ENCODE measurements around the gene HOGA1.

Gene HOGA1

GRCh38 chr10:97611473-97611872 lies 27.3 kb downstream of the HOGA1 start:
- TF ChIP-seq CTCF (IDR thresholded peaks at IDR 0.05; ENCODE audit: low read depth, low read length) = no peak
- no peak for DNase-seq (ENCODE audit: extremely low read depth, low read depth)

DNA sequence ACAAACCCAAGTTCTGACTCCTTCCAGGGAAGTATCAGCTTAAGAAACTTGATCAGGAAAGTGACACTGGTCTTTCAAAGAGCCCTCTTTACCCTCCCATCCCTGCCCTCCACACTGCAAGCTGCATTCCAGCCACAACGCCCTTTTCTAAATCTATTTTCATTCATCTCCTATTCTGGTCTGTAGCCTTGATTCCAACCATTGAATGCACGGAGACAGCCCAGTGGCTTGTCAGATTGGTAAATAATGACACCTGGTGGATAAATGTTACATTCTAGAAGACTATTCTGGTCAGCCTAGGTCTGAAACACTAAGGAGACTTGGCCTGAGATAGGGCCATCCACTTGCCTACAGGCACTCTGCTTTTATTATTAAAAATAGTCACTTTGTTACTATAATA lies 28.2 kb downstream of the HOGA1 start:
- DNase-seq (ENCODE audit: extremely low read depth, low read depth) = no peak
- peak; percentile 30 for TF ChIP-seq CTCF (IDR thresholded peaks at IDR 0.05; ENCODE audit: low read depth, low read length)

- DNase-seq (ENCODE audit: extremely low read depth, low read depth) = no peak
- TF ChIP-seq CTCF (IDR thresholded peaks at IDR 0.05; ENCODE audit: low read depth, low read length) = no peak
These were observed 34.1 kb downstream of the HOGA1 start for GRCh38 chr10:97618285-97618684.

GRCh38 chr10:97618733-97619132 lies 34.5 kb downstream of the HOGA1 start:
- TF ChIP-seq CTCF (IDR thresholded peaks at IDR 0.05; ENCODE audit: low read depth, low read length) = no peak
- no peak for DNase-seq (ENCODE audit: extremely low read depth, low read depth)

GRCh38 chr10:97623277-97623676 lies 39.1 kb downstream of the HOGA1 start:
- no peak for TF ChIP-seq CTCF (IDR thresholded peaks at IDR 0.05; ENCODE audit: low read depth, low read length)
- no peak for DNase-seq (ENCODE audit: extremely low read depth, low read depth)

DNA sequence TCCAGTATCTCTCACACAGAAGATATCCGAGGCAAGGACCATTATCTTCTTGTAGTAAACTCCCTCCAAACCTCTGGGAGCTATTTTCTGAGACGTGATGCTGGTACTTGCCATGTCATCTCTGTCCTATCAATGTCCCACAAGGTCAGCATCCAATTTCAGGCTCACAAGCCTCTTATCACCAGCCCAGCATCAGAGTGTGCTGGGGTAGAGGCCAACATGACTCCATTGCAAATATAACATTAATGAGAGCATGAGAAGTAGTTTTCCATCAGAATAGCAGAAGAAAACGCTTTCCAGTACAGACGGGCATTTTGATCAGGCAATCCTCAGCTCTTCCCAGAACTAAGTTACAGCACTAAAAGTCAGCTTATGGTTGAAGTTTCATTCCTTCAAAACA lies 43.5 kb downstream of the HOGA1 start:
- no peak for TF ChIP-seq CTCF (IDR thresholded peaks at IDR 0.05; ENCODE audit: low read depth, low read length)
- DNase-seq (ENCODE audit: extremely low read depth, low read depth) = no peak

GRCh38 chr10:97628228-97628627 lies 44.0 kb downstream of the HOGA1 start:
- DNase-seq (ENCODE audit: extremely low read depth, low read depth) = no peak
- no peak for TF ChIP-seq CTCF (IDR thresholded peaks at IDR 0.05; ENCODE audit: low read depth, low read length)
